ENCODE measurements around the gene CTBP2.

- TF ChIP-seq, protein P1, sequence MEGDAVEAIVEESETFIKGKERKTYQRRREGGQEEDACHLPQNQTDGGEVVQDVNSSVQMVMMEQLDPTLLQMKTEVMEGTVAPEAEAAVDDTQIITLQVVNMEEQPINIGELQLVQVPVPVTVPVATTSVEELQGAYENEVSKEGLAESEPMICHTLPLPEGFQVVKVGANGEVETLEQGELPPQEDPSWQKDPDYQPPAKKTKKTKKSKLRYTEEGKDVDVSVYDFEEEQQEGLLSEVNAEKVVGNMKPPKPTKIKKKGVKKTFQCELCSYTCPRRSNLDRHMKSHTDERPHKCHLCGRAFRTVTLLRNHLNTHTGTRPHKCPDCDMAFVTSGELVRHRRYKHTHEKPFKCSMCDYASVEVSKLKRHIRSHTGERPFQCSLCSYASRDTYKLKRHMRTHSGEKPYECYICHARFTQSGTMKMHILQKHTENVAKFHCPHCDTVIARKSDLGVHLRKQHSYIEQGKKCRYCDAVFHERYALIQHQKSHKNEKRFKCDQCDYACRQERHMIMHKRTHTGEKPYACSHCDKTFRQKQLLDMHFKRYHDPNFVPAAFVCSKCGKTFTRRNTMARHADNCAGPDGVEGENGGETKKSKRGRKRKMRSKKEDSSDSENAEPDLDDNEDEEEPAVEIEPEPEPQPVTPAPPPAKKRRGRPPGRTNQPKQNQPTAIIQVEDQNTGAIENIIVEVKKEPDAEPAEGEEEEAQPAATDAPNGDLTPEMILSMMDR (conservative IDR thresholded peaks at IDR 0.05; ENCODE audit: low read depth, low read length): no peak
- no peak for TF ChIP-seq EZH2 (IDR thresholded peaks at IDR 0.05; ENCODE audit: borderline replicate concordance, low read depth, low read length, poor library complexity, severe bottlenecking)
These were observed 15.4 kb upstream of the CTBP2 start for GRCh38 chr10:125175807-125176206.
